H1 (cell line): ENCODE results near the gene XCL1.
"Not testable (repeated sequence)": the region's sequence is repeated elsewhere in the genome, so short reads cannot be mapped to it uniquely, and the experiment has no call there.

Source experiments
- ATF2 ChIP-seq: IDR thresholded peaks from 2 replicates; pipeline ENCODE4 v1.6.1; 2012; ENCODE audit warnings: low read length, inconsistent platforms
- ATF3 ChIP-seq: IDR thresholded peaks from 2 replicates; pipeline ENCODE4 v1.6.1; 2011; ENCODE audit warnings: low read depth, mild to moderate bottlenecking, low read length; ENCODE audit not compliant: insufficient read depth
- CTCF ChIP-seq, 3 experiments: IDR thresholded peaks; 1 replicate in 2 of 3; 2 replicates in 1 of 3; pipeline versions ENCODE4 v1.5.1 to v1.6.1; 2011; ENCODE audit warnings: low read length in 3 of 3, mild to moderate bottlenecking in 3 of 3, inconsistent platforms in 2 of 3, low read depth in 1 of 3, moderate library complexity in 1 of 3; ENCODE audit not compliant: insufficient read depth in 1 of 3; ENCODE audit errors: control extremely low read depth in 1 of 3
- EP300 ChIP-seq, 2 experiments: IDR thresholded peaks; 1 replicate in 1 of 2; 2 replicates in 1 of 2; pipeline ENCODE4 v1.6.1; 2011 to 2012; ENCODE audit warnings: low read depth in 2 of 2, low read length in 2 of 2, mild to moderate bottlenecking in 2 of 2, borderline replicate concordance in 1 of 2, inconsistent platforms in 1 of 2, moderate library complexity in 1 of 2
- EZH2 ChIP-seq: fragments of 200-600 bp; sonication (generic); IDR thresholded peaks from 2 replicates; pipeline ENCODE4 v1.7.1; 2012; ENCODE audit warnings: low read depth, mild to moderate bottlenecking, moderate library complexity, low read length, inconsistent platforms; ENCODE audit not compliant: severe bottlenecking
- HDAC6 ChIP-seq: IDR thresholded peaks from one replicate; pipeline ENCODE4 v1.7.1; 2012; ENCODE audit warnings: low read depth, mild to moderate bottlenecking, inconsistent platforms, low read length, moderate library complexity
- JUND ChIP-seq: IDR thresholded peaks from 2 replicates; pipeline ENCODE4 v1.6.1; 2011; ENCODE audit warnings: mild to moderate bottlenecking, improper control_type of control experiment, low read length
- POLR2A ChIP-seq, 2 experiments: IDR thresholded peaks; 1 replicate in 1 of 2; 2 replicates in 1 of 2; pipeline ENCODE4 v1.6.1; 2011; ENCODE audit warnings: low read depth in 2 of 2, low read length in 2 of 2, mild to moderate bottlenecking in 2 of 2; ENCODE audit errors: control extremely low read depth in 1 of 2
- RAD21 ChIP-seq, 2 experiments: IDR thresholded peaks in 1 of 2; conservative IDR thresholded peaks in 1 of 2; 2 replicates each; pipeline ENCODE4 v1.6.1; 2011; ENCODE audit warnings: low read depth in 2 of 2, low read length in 2 of 2, improper control_type of control experiment in 1 of 2, inconsistent platforms in 1 of 2, mild to moderate bottlenecking in 1 of 2, moderate library complexity in 1 of 2
- SIN3A ChIP-seq, 2 experiments: IDR thresholded peaks in 1 of 2; conservative IDR thresholded peaks in 1 of 2; 2 replicates each; pipeline ENCODE4 v1.6.1; 2011 to 2012; ENCODE audit warnings: low read length in 2 of 2, improper control_type of control experiment in 1 of 2, low read depth in 1 of 2, mild to moderate bottlenecking in 1 of 2
- TAF1 ChIP-seq: IDR thresholded peaks from 2 replicates; pipeline ENCODE4 v1.6.1; 2011; ENCODE audit warnings: mild to moderate bottlenecking, low read depth, low read length
- YY1 ChIP-seq: IDR thresholded peaks from 2 replicates; pipeline ENCODE4 v1.6.1; 2011; ENCODE audit warnings: low read depth, mild to moderate bottlenecking, low read length
- ZNF274 ChIP-seq: IDR thresholded peaks from 2 replicates; pipeline ENCODE4 v1.7.0; 2012; ENCODE audit warnings: low read length, borderline replicate concordance; ENCODE audit errors: extremely low read depth

- not testable (repeated sequence) for TF ChIP-seq ATF2; ATF3; ZNF274; POLR2A (IDR thresholded peaks at IDR 0.05; ENCODE audit: control extremely low read depth in 1 of 2, low read depth in 2 of 2, low read length in 2 of 2); EP300 (IDR thresholded peaks at IDR 0.05; ENCODE audit: borderline replicate concordance in 1 of 2, low read depth in 2 of 2, low read length in 2 of 2); EZH2; TAF1; CTCF (IDR thresholded peaks at IDR 0.05; ENCODE audit: control extremely low read depth in 1 of 3, insufficient read depth in 1 of 3, low read depth in 1 of 3, low read length in 3 of 3); SIN3A (conservative IDR thresholded peaks at IDR 0.05 in 1 of 2, IDR thresholded peaks at IDR 0.05 in 1 of 2; ENCODE audit: low read depth in 1 of 2, low read length in 2 of 2); JUND; HDAC6; YY1; RAD21 (IDR thresholded peaks at IDR 0.05 in 1 of 2, conservative IDR thresholded peaks at IDR 0.05 in 1 of 2; ENCODE audit: low read depth in 2 of 2, low read length in 2 of 2)
These were observed 35.6 kb upstream of the XCL1 start for GRCh38 chr1:168540798-168541197.
